Osteoblast (primary cell): ENCODE measurements around the gene TMC8. TPM values are rescaled to one million over a fixed set of nuclear protein-coding genes. Genes with fewer than 3 reads are reported as not detected.
A peak's percentile ranks its signal among the peaks of the same experiment; 100 is the strongest.

ENCODE experiments used
- DNase-seq: peaks from one replicate; pipeline ENCODE4 v3.0.0; 2011; ENCODE audit warnings: low spot score, mixed read lengths; ENCODE audit not compliant: insufficient read length; ENCODE audit errors: missing footprints
- H2AFZ ChIP-seq: 2 replicates; pipeline ENCODE4 v1.6.0; 2011; ENCODE audit warnings: mild to moderate bottlenecking, low read length
- H3K27ac ChIP-seq: 2 replicates; pipeline ENCODE4 v1.5.1; 2011; ENCODE audit warnings: mild to moderate bottlenecking, low read depth, low read length, moderate library complexity
- H3K27me3 ChIP-seq: 2 replicates; pipeline ENCODE4 v1.6.0; 2012; ENCODE audit warnings: mild to moderate bottlenecking, control low read depth, inconsistent platforms, low read length, moderate library complexity; ENCODE audit not compliant: insufficient read depth
- H3K36me3 ChIP-seq: 2 replicates; pipeline ENCODE4 v1.5.1; 2011; ENCODE audit warnings: mild to moderate bottlenecking, low read length, control low read depth, moderate library complexity; ENCODE audit not compliant: insufficient read depth
- H3K4me1 ChIP-seq: 2 replicates; pipeline ENCODE4 v1.5.1; 2011; ENCODE audit warnings: mild to moderate bottlenecking, low read length, control low read depth, moderate library complexity; ENCODE audit not compliant: insufficient read depth
- H3K4me2 ChIP-seq: 2 replicates; pipeline ENCODE4 v1.6.0; 2011; ENCODE audit warnings: mild to moderate bottlenecking, low read length; ENCODE audit not compliant: insufficient read depth
- H3K4me3 ChIP-seq: fragments of 200-600 bp; sonication (generic); 3 replicates; pipeline ENCODE4 v1.5.1; 2012; ENCODE audit warnings: mild to moderate bottlenecking, low read length, inconsistent platforms; ENCODE audit not compliant: insufficient read depth
- H3K79me2 ChIP-seq: 2 replicates; pipeline ENCODE4 v1.6.0; 2012; ENCODE audit warnings: mild to moderate bottlenecking, low read length, control low read depth, inconsistent platforms; ENCODE audit not compliant: insufficient read depth
- H3K9me3 ChIP-seq: 2 replicates; pipeline ENCODE4 v1.5.1; 2011; ENCODE audit warnings: low read depth, low read length, control low read depth
- H4K20me1 ChIP-seq: 2 replicates; pipeline ENCODE4 v1.6.0; 2012; ENCODE audit warnings: mild to moderate bottlenecking, low read length, control low read depth; ENCODE audit not compliant: insufficient read depth
- CTCF ChIP-seq: IDR thresholded peaks from 2 replicates; pipeline ENCODE4 v1.5.1; 2011; ENCODE audit warnings: mild to moderate bottlenecking, low read depth, low read length, moderate library complexity; ENCODE audit errors: extremely low read depth
- total RNA-seq: library from RNA; depleted of rRNA; stranded (reverse); fragments of >200 nt; gene quantifications from 2 replicates; pipeline ENCODE4 v1.2.3, GENCODE V29; 2012

Gene TMC8
- total RNA-seq, 1 donor = not detected

- Histone ChIP-seq H3K27me3 (no peaks in the 10 kb centered on the region), H4K20me1 (no peaks in the 10 kb centered on the region), H3K79me2 (peaks cover 12% of the 10 kb centered on the region), H3K4me1 (peaks cover 13% of the 10 kb centered on the region), H3K36me3 (no peaks in the 10 kb centered on the region), H3K9me3 (no peaks in the 10 kb centered on the region), H3K4me2 (no peak overlapping the region), H3K27ac (no peak overlapping the region), H3K4me3 (no peak overlapping the region), H2AFZ (peak overlapping the region; percentile 3)
- DNase-seq = peak; percentile 52
- TF ChIP-seq CTCF = no peak
Measured at GRCh38 chr17:78184351-78184750, 53.8 kb downstream of the TMC8 start.

- H3K4me3 ChIP-seq = no peak overlapping the region
- peak overlapping the region; percentile 56 for H2AFZ ChIP-seq
- H3K36me3 ChIP-seq = no peaks in the 10 kb centered on the region
- no peaks in the 10 kb centered on the region for H3K9me3 ChIP-seq
- peaks cover 12% of the 10 kb centered on the region for H3K79me2 ChIP-seq
- H3K27ac ChIP-seq = no peak overlapping the region
- no peaks in the 10 kb centered on the region for H3K27me3 ChIP-seq
- TF ChIP-seq CTCF = no peak
- peak; percentile 75 for DNase-seq
- H4K20me1 ChIP-seq = no peaks in the 10 kb centered on the region
- no peak overlapping the region for H3K4me2 ChIP-seq
- H3K4me1 ChIP-seq = peaks cover 13% of the 10 kb centered on the region
Measured at GRCh38 chr17:78184868-78185267, 54.3 kb downstream of the TMC8 start.

GRCh38 chr17:78185981-78186691 is 55.6 kb downstream of the TMC8 start:
- DNase-seq = peak; percentile 89
- no peak for TF ChIP-seq CTCF
- no peak overlapping the region for H3K27ac ChIP-seq
- H2AFZ ChIP-seq = peak overlapping the region; percentile 93
- peaks cover 12% of the 10 kb centered on the region for H3K79me2 ChIP-seq
- peaks cover 3% of the 10 kb centered on the region for H4K20me1 ChIP-seq
- H3K4me1 ChIP-seq = peaks cover 13% of the 10 kb centered on the region
- H3K36me3 ChIP-seq = peaks cover 4% of the 10 kb centered on the region
- no peaks in the 10 kb centered on the region for H3K9me3 ChIP-seq
- no peaks in the 10 kb centered on the region for H3K27me3 ChIP-seq
- peak overlapping the region; percentile 94 for H3K4me3 ChIP-seq
- peak overlapping the region; percentile 97 for H3K4me2 ChIP-seq

- H3K27ac ChIP-seq = peak within 1 kb of the TSS; percentile 65
- H3K4me3 ChIP-seq = peak within 1 kb of the TSS; percentile 94
Measured at GRCh38 chr17:78186692-78187595, 56.4 kb downstream of the TMC8 start, which contains the start of the genes AFMID and TK1. Gene AFMID (plus strand): TSS chr17:78187362. CDS start chr17:78187371, 9 bp downstream. Gene TK1 (minus strand): TSS chr17:78187052. CDS start chr17:78186994, 58 bp downstream.

More at GRCh38 chr17:78186692-78187595, 56.4 kb downstream of the TMC8 start, which contains the start of the genes AFMID and TK1:
- peaks cover 12% of the 10 kb centered on the region for H3K79me2 ChIP-seq
- peak; percentile 56 for TF ChIP-seq CTCF
- H3K4me2 ChIP-seq = peak within 1 kb of the TSS; percentile 97
- H3K4me1 ChIP-seq = peaks cover 13% of the 10 kb centered on the region
- H4K20me1 ChIP-seq = peaks cover 3% of the 10 kb centered on the region
- H3K36me3 ChIP-seq = peaks cover 4% of the 10 kb centered on the region
- peak within 1 kb of the TSS; percentile 95 for H2AFZ ChIP-seq
- H3K27me3 ChIP-seq = no peaks in the 10 kb centered on the region
- DNase-seq = peak; percentile 100
- no peaks in the 10 kb centered on the region for H3K9me3 ChIP-seq
